ENCODE data around the gene DLGAP4.

DLGAP4 gene

GRCh38 chr20:36460648-36461599 lies 154.8 kb downstream of the DLGAP4 start:
- H3K4me3 ChIP-seq (ENCODE audit: low read depth, low read length), result peak overlapping the region; percentile 79
- TF ChIP-seq CTCF (conservative IDR thresholded peaks at IDR 0.05; ENCODE audit: low read depth, low read length), result no peak

GRCh38 chr20:36461600-36462439 lies 155.7 kb downstream of the DLGAP4 start:
- no peak for TF ChIP-seq CTCF (conservative IDR thresholded peaks at IDR 0.05; ENCODE audit: low read depth, low read length)
- peak; percentile 50 for DNase-seq (ENCODE audit: low read depth)
- H3K4me3 ChIP-seq (ENCODE audit: low read depth, low read length), result peak overlapping the region; percentile 79

More at GRCh38 chr20:36460648-36461599, 154.8 kb downstream of the DLGAP4 start:
- peak; percentile 93 for DNase-seq (ENCODE audit: low read depth)

GRCh38 chr20:36462440-36463211 lies 156.5 kb downstream of the DLGAP4 start:
- DNase-seq (ENCODE audit: low read depth), result no peak
- TF ChIP-seq CTCF (conservative IDR thresholded peaks at IDR 0.05; ENCODE audit: low read depth, low read length), result no peak
- H3K4me3 ChIP-seq (ENCODE audit: low read depth, low read length), result peak overlapping the region; percentile 79

- no peak for TF ChIP-seq CTCF (conservative IDR thresholded peaks at IDR 0.05; ENCODE audit: low read depth, low read length)
- DNase-seq (ENCODE audit: low read depth), result no peak
- peak overlapping the region; percentile 79 for H3K4me3 ChIP-seq (ENCODE audit: low read depth, low read length)
These were observed 157.3 kb downstream of the DLGAP4 start for GRCh38 chr20:36463212-36464061.

- peak; percentile 85 for DNase-seq (ENCODE audit: low read depth)
- no peak for TF ChIP-seq CTCF (conservative IDR thresholded peaks at IDR 0.05; ENCODE audit: low read depth, low read length)
- H3K4me3 ChIP-seq (ENCODE audit: low read depth, low read length), result peak overlapping the region; percentile 11
These were observed 159.3 kb downstream of the DLGAP4 start for GRCh38 chr20:36465109-36466080.
